ENCODE data around the gene CKAP5. TPM values are rescaled to one million over a fixed set of nuclear protein-coding genes. Genes with fewer than 3 reads are reported as not detected.

Gene CKAP5
- total RNA-seq, 1 experiment from 2014 or later = 190 TPM

DNA sequence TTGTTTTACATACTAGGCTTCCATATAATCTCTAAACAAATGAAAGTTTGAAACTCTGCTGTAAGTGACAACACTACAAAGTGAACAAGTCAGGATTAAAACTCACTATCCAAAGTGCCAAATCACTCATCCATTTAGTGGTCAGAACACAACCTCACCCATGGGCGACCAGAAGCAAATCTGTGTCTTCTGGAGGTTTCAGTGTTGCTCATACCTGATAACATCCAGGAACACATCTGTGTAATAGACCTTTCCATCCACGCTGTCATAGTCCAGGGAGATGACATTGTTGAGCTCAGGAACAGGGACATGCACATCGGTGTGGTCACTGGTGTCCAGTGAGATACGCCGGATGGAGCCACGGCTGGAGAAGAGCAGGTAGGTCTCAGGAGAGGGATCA, 28.5 kb upstream of the CKAP5 start:
- no peak overlapping the region for H3K9ac ChIP-seq (ENCODE audit: extremely low read depth, insufficient read length, low read length)
- H3K9me3 ChIP-seq (ENCODE audit: control insufficient read depth, low read depth, low read length) = no peaks in the 10 kb centered on the region
- no peak overlapping the region for H3K4ac ChIP-seq (ENCODE audit: low read depth, low read length)
- no peaks in the 10 kb centered on the region for H3K23me2 ChIP-seq (ENCODE audit: insufficient read length, low read depth, low read length, poor library complexity, severe bottlenecking)
- H4K91ac ChIP-seq (ENCODE audit: insufficient read length, low read depth, low read length) = no peak overlapping the region
- Mint-ChIP-seq H3K4me3 (no peak overlapping the region), H3K36me3 (ENCODE audit: insufficient read depth in 1 of 3, low read depth in 3 of 3) (peaks cover 51 to 65% (median 62%) of the 10 kb centered on the region in 3 experiments; a peak in 6 of 7 replicates), H3K9me3 (no peaks in the 10 kb centered on the region), H3K27me3 (ENCODE audit: low read depth) (no peaks in the 10 kb centered on the region), H3K4me1 (no peaks in the 10 kb centered on the region), H3K27ac (0 out of 7 replicates have a peak overlapping the region, but pooled peaks of 1 of the 3 experiments have one; percentile 12)
- H3K4me1 ChIP-seq (ENCODE audit: insufficient read depth, low read length) = no peaks in the 10 kb centered on the region
- no peak overlapping the region for H3K14ac ChIP-seq (ENCODE audit: insufficient read depth, low read length)
- no peak overlapping the region for H3K23ac ChIP-seq (ENCODE audit: insufficient read length, low read depth, low read length)
- TF ChIP-seq, protein P1, sequence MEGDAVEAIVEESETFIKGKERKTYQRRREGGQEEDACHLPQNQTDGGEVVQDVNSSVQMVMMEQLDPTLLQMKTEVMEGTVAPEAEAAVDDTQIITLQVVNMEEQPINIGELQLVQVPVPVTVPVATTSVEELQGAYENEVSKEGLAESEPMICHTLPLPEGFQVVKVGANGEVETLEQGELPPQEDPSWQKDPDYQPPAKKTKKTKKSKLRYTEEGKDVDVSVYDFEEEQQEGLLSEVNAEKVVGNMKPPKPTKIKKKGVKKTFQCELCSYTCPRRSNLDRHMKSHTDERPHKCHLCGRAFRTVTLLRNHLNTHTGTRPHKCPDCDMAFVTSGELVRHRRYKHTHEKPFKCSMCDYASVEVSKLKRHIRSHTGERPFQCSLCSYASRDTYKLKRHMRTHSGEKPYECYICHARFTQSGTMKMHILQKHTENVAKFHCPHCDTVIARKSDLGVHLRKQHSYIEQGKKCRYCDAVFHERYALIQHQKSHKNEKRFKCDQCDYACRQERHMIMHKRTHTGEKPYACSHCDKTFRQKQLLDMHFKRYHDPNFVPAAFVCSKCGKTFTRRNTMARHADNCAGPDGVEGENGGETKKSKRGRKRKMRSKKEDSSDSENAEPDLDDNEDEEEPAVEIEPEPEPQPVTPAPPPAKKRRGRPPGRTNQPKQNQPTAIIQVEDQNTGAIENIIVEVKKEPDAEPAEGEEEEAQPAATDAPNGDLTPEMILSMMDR (conservative IDR thresholded peaks at IDR 0.05) = no peak
- H3K4me2 ChIP-seq (ENCODE audit: insufficient read depth, insufficient read length, low read length) = no peak overlapping the region
- no peaks in the 10 kb centered on the region for H3K27me3 ChIP-seq (ENCODE audit: insufficient read depth, low read length)
- no peak overlapping the region for H4K5ac ChIP-seq (ENCODE audit: insufficient read length, low read depth, low read length)
- no peaks in the 10 kb centered on the region for H4K20me1 ChIP-seq (ENCODE audit: control insufficient read depth, insufficient read depth, insufficient read length)
- H3K27ac ChIP-seq (ENCODE audit: insufficient read length, low read depth, low read length) = no peak overlapping the region
- WGBS (ENCODE audit: extremely low coverage, insufficient read length, low lambda C conversion rate) = no CpG with 5 or more reads among the region's 6 CpGs
- no peaks in the 10 kb centered on the region for H3K79me2 ChIP-seq (ENCODE audit: insufficient read depth, low read length)
- H2BK15ac ChIP-seq (ENCODE audit: low read depth, low read length) = no peak overlapping the region
- no peak overlapping the region for H3K18ac ChIP-seq (ENCODE audit: insufficient read length, low read depth, low read length)
- no peak overlapping the region for H4K8ac ChIP-seq (replicated peaks; ENCODE audit: insufficient read length, low read depth, low read length)
- no peak overlapping the region for H2BK20ac ChIP-seq (ENCODE audit: low read depth, low read length, poor library complexity, severe bottlenecking)
- H2BK120ac ChIP-seq (ENCODE audit: low read depth, low read length, poor library complexity, severe bottlenecking) = no peak overlapping the region
- no peak overlapping the region for H3T11ph ChIP-seq (ENCODE audit: low read length)
- no peak for DNase-seq
- no peak overlapping the region for H2BK5ac ChIP-seq (ENCODE audit: insufficient read length, low read length)
- H2AK5ac ChIP-seq (ENCODE audit: insufficient read length, low read length) = no peak overlapping the region
- no peak overlapping the region for H2BK12ac ChIP-seq (ENCODE audit: insufficient read length, low read depth, low read length)
- H3K56ac ChIP-seq (ENCODE audit: insufficient read length, low read depth, low read length) = no peak overlapping the region
- H3K79me1 ChIP-seq (ENCODE audit: insufficient read depth, low read depth, low read length, poor library complexity, severe bottlenecking) = no peaks in the 10 kb centered on the region
- no peak overlapping the region for H2AFZ ChIP-seq (ENCODE audit: low read length)
